ENCODE results near the gene CLSTN2.

DNA sequence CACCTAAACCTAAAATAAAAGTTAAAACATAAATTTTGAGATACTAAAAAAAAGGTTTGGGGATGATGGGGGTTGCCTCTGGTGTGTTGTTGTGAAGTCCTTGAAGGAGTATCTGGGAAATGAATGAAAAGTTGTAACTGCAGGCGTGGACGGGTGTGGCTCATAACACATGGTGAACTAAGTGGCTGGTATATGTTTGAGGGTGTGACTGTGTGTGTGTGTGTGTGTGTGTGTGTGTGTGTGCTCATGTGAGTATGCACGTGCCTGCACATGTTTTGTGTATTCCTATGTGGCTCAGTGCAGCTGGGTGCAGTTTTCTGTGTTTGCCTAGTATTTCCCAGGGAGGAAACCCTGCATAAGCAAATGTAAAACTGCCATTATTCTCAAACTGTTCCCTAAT lies 513.0 kb downstream of the CLSTN2 start:
- TF ChIP-seq EZH2 (IDR thresholded peaks at IDR 0.05; ENCODE audit: insufficient read depth, low read length) = no peak
- TF ChIP-seq, protein P1, sequence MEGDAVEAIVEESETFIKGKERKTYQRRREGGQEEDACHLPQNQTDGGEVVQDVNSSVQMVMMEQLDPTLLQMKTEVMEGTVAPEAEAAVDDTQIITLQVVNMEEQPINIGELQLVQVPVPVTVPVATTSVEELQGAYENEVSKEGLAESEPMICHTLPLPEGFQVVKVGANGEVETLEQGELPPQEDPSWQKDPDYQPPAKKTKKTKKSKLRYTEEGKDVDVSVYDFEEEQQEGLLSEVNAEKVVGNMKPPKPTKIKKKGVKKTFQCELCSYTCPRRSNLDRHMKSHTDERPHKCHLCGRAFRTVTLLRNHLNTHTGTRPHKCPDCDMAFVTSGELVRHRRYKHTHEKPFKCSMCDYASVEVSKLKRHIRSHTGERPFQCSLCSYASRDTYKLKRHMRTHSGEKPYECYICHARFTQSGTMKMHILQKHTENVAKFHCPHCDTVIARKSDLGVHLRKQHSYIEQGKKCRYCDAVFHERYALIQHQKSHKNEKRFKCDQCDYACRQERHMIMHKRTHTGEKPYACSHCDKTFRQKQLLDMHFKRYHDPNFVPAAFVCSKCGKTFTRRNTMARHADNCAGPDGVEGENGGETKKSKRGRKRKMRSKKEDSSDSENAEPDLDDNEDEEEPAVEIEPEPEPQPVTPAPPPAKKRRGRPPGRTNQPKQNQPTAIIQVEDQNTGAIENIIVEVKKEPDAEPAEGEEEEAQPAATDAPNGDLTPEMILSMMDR (IDR thresholded peaks at IDR 0.05; ENCODE audit: insufficient read depth, low read depth, low read length) = no peak
